Adrenal gland (tissue), 12 donors: ENCODE results near the gene LILRA6. TPM values are rescaled to one million over a fixed set of nuclear protein-coding genes. Genes with fewer than 3 reads are reported as not detected.
"Not testable (repeated sequence)": the region's sequence is repeated elsewhere in the genome, so short reads cannot be mapped to it uniquely, and the experiment has no call there.

Source experiments
- DNase-seq, 7 donors: peaks; one replicate each; pipeline ENCODE4 v3.0.0-alpha.2; 2019 to 2020
- H3K27ac ChIP-seq, 5 donors: fragments of 200-600 bp; sonication (generic) in 4 of 5; 1 replicate in 3 of 5; 2 replicates in 2 of 5; pipeline versions ENCODE4 v1.5.1 to v1.8.0; 2016 to 2020; ENCODE audit warnings: mild to moderate bottlenecking in 1 of 5
- H3K27me3 ChIP-seq: fragments of 200-600 bp; 2 replicates; pipeline ENCODE4 v1.8.0; 2021
- H3K36me3 ChIP-seq, 2 donors: fragments of 200-600 bp; replicated peaks in 1 of 2; 1 replicate in 1 of 2; 2 replicates in 1 of 2; pipeline versions ENCODE4 v1.5.1 to v1.8.0; 2018 to 2022
- H3K4me1 ChIP-seq, 2 donors: fragments of 200-600 bp; replicated peaks in 1 of 2; 1 replicate in 1 of 2; 2 replicates in 1 of 2; pipeline versions ENCODE4 v1.5.1 to v1.8.0; 2018 to 2021
- H3K4me3 ChIP-seq, 4 donors: fragments of 200-600 bp; sonication (generic) in 3 of 4; one replicate each; pipeline ENCODE4 v1.5.1; 2016 to 2018
- H3K9me3 ChIP-seq, 3 donors: fragments of 200-600 bp; sonication (generic) in 1 of 3; replicated peaks in 1 of 3; 1 replicate in 2 of 3; 2 replicates in 1 of 3; pipeline versions ENCODE4 v1.5.1 to v1.8.0; 2016 to 2021
- POLR2A ChIP-seq, 2 donors: fragments of 450-650 bp; IDR thresholded peaks; one replicate each; pipeline ENCODE4 v1.6.1; 2017; ENCODE audit warnings: antibody characterized with exemption in 2 of 2, mild to moderate bottlenecking in 2 of 2, moderate library complexity in 1 of 2
- WGBS, 4 donors: extraction: QIAGEN DNeasy Blood & Tissue Kit in 2 of 4; methylation state at CpG; one replicate each; pipeline versions ENCODE4 v1.1.5 to v1.1.7; 2013 to 2017; 5-methylcytosine and 5-hydroxymethylcytosine counted together
- intact Hi-C, 2 donors: fragments of 100-400 bp; cut with DNase I; formaldehyde crosslinking; loops; one replicate each; pipeline versions ENCODE4 v1.14.1 to v1.15.0; 2022 to 2023
- polyA plus RNA-seq, 3 donors: library from polyadenylated mRNA; stranded (reverse); fragments of 200-250 nt in 2 of 3; fragments of 350-450 nt in 1 of 3; fragmentation: Illumina TruSeq in 1 of 3; extraction: RNeasy Lipid Tissue Mini Kit (QIAGEN cat#74804) in 1 of 3; gene quantifications; one replicate each; pipeline ENCODE4 v1.2.3, GENCODE V29; 2013 to 2014
- total RNA-seq, 9 donors: library from RNA; depleted of rRNA in 4 of 9; stranded (reverse); fragments of >200 nt in 4 of 9; fragments of 120-200 nt in 1 of 9; fragmentation: NEBNext Ultra II Directional in 1 of 9; extraction: Animal tissue kit (Norgen Biotek cat#: 25700) in 1 of 9; gene quantifications; one replicate each; pipeline versions ENCODE4 v1.1.0 to v1.2.4, GENCODE V29; 2013 to 2023
- TF ChIP-seq, protein P1 (sequence below), 6 experiments: fragments of 450-650 bp in 4 of 6; fragments of 200-600 bp in 2 of 6; sonication (generic) in 1 of 6; IDR thresholded peaks; 1 replicate in 5 of 6; 2 replicates in 1 of 6; pipeline versions ENCODE4 v1.5.1 to v1.8.0; 2016 to 2021; ENCODE audit warnings: antibody characterized with exemption in 6 of 6, mild to moderate bottlenecking in 2 of 6, moderate library complexity in 1 of 6
- donor health status: healthy with polysubstance abuse.
- donor health status: Bipolar disorder and iron deficiency.
- donor health status: DM: yes; HTN: yes; CAD: no.
- donor health status: DM: no; HTN: no; CAD: no.
- donor health status: DM: no; HTN: no; CAD: no.
- donor health status: DM: yes; HTN: yes; CAD: no.

The LILRA6 gene
- total and polyA plus RNA-seq, 12 donors: 0.30 to 9.3 (median 4.8) TPM

DNA sequence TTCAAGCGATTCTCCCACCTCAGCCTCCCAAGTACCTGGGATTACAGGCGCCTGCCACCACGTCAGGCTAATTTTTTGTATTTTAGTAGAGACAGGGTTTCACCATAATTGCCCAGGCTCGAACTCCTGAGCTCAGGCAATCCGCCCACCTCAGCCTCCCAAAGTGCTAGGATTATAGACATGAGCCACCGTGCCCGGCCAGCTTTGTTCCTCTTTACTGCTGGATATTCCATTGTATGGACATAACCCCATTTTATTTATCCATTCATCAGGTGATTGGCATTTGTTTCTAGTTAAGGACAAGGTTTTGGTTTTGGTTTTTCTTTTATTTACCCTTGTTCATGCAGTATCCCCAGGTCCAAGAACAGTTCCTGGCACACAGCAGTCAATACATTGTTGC lies 46.1 kb downstream of the LILRA6 start:
- peaks cover 0 to 28% of the 10 kb centered on the region in 2 donors for H3K36me3 ChIP-seq
- DNase-seq: no peak
- TF ChIP-seq POLR2A (IDR thresholded peaks at IDR 0.05): no peak
- TF ChIP-seq, protein P1, sequence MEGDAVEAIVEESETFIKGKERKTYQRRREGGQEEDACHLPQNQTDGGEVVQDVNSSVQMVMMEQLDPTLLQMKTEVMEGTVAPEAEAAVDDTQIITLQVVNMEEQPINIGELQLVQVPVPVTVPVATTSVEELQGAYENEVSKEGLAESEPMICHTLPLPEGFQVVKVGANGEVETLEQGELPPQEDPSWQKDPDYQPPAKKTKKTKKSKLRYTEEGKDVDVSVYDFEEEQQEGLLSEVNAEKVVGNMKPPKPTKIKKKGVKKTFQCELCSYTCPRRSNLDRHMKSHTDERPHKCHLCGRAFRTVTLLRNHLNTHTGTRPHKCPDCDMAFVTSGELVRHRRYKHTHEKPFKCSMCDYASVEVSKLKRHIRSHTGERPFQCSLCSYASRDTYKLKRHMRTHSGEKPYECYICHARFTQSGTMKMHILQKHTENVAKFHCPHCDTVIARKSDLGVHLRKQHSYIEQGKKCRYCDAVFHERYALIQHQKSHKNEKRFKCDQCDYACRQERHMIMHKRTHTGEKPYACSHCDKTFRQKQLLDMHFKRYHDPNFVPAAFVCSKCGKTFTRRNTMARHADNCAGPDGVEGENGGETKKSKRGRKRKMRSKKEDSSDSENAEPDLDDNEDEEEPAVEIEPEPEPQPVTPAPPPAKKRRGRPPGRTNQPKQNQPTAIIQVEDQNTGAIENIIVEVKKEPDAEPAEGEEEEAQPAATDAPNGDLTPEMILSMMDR (IDR thresholded peaks at IDR 0.05): no peak
- intact Hi-C loops: no loop called here
- WGBS, 4 donors: 92 to 97% (median 95%) methylated on average over 7 of the region's 7 CpGs
- peaks cover 15 to 17% of the 10 kb centered on the region in 2 donors for H3K4me1 ChIP-seq
- no peaks in the 10 kb centered on the region for H3K9me3 ChIP-seq
- no peak overlapping the region for H3K27ac ChIP-seq
- no peak overlapping the region for H3K4me3 ChIP-seq
- H3K27me3 ChIP-seq: no peaks in the 10 kb centered on the region

DNA sequence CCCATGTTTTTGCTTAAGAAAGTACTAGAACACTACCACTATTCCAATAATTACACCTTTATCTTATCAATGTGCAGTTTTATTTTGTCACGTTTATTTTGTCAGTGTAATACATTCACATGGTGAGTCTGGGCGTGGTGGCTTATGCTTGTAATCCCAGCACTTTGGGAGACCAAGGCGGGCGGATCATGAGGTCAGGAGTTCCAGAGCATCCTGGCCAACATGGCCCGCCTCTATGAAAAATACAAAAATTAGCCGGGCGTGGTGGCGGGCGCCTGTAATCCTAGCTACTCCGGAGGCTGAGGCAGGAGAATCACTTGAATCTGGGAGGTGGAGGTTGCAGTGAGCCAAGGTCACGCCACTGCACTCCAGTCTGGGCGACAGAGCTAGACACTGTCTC lies 48.1 kb downstream of the LILRA6 start:
- H3K4me3 ChIP-seq, H3K27me3 ChIP-seq, H3K27ac ChIP-seq, intact Hi-C loops, H3K9me3 ChIP-seq, DNase-seq: not testable (repeated sequence)
- WGBS, 4 donors: 90 to 92% (median 91%) methylated on average over 12 of the region's 12 CpGs
- peaks cover 0 to 25% of the 10 kb centered on the region in 2 donors for H3K36me3 ChIP-seq
- peaks cover 10 to 12% of the 10 kb centered on the region in 2 donors for H3K4me1 ChIP-seq

DNA sequence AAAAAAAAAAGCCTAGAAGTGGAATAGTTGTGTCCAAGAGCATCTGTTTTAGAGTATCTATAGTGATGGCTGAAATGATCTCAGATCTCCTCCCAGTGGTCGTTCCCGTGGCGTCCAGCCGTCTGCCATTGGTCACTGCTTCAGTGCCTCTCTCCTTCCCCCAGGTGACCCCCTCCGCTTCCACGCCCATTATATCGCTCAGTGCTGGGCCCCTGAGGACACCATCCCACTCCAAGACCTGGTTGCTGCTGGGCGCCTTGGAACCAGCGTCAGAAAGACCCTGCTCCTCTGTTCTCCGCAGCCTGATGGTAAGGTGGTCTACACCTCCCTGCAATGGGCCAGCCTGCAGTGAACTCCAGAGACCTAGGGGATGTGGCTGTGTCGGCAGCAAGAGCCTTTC lies 49.6 kb downstream of the LILRA6 start:
- Histone ChIP-seq H3K9me3 (no peaks in the 10 kb centered on the region), H3K4me1 (peaks cover 19 to 20% of the 10 kb centered on the region in 2 donors), H3K4me3 (no peak overlapping the region), H3K27me3 (no peaks in the 10 kb centered on the region), H3K27ac (no peak overlapping the region), H3K36me3 (peaks cover 0 to 25% of the 10 kb centered on the region in 2 donors)
- no peak for DNase-seq
- no peak for TF ChIP-seq POLR2A (IDR thresholded peaks at IDR 0.05)
- TF ChIP-seq, protein P1 (IDR thresholded peaks at IDR 0.05): no peak
- WGBS, 4 donors: 88 to 96% (median 93%) methylated on average over 11 of the region's 11 CpGs
- intact Hi-C loops: no loop called here

DNA sequence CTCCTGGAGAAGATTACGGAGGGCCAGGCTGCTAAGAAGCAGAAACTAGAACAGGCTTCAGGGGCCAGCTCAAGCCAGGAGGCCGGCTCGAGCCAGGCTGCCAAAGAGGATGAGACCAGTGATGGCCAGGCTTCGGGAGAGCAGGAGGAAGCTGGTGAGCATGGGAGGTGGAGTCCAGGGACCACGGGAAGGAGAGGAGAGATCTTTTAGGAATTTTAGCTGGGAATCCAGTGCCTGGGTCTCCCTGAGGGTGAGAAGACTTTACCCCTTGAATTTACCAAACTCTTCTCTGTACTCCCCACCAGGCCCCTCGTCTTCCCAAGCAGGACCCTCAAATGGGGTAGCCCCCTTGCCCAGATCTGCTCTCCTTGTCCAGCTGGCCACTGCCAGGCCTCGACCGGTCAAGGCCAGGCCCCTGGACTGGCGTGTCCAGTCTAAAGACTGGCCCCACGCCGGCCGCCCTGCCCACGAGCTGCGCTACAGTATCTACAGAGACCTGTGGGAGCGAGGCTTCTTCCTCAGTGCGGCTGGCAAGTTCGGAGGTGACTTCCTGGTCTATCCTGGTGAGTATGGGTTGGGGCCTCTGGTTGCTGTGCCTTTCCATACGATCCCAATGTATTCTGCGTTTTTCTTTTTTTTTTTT lies 50.7 kb downstream of the LILRA6 start:
- Histone ChIP-seq H3K27me3 (no peaks in the 10 kb centered on the region), H3K27ac (peak overlapping the region; percentile 94 to 100 (median 99)), H3K36me3 (peaks cover 0 to 25% of the 10 kb centered on the region in 2 donors), H3K4me1 (peaks cover 28 to 30% of the 10 kb centered on the region in 2 donors), H3K4me3 (peak overlapping the region in 3 of 4 donors; percentile 51 to 98 (median 83)), H3K9me3 (no peaks in the 10 kb centered on the region)
- TF ChIP-seq POLR2A (IDR thresholded peaks at IDR 0.05): no peak
- TF ChIP-seq, protein P1 (IDR thresholded peaks at IDR 0.05): no peak
- WGBS, 4 donors: 52 to 61% (median 54%) methylated on average over 12 to 19 of the region's 19 CpGs
- intact Hi-C loops: no loop called here
- DNase-seq: peak in 1 of 7 donors; percentile 43
